WTC11 (cell line): Measurements from ENCODE around the gene PM20D2. TPM values are rescaled to one million over a fixed set of nuclear protein-coding genes. Genes with fewer than 3 reads are reported as not detected.

Source experiments
- ATAC-seq: fragments of 200-7000 bp; cut with Tn5 transposase; 2 replicates; pipeline ENCODE4 v1.10.0; 2021; ENCODE audit warnings: mild to moderate bottlenecking, moderate library complexity
- CTCF ChIA-PET: fragments of 300-600 bp; sonication (Branson Sonifier 250); formaldehyde crosslinking; loops from one replicate; lab custom pipeline; 2021; ENCODE audit warnings: antibody characterized with exemption; lab: Charles Lee
- POLR2A ChIA-PET: fragments of 350-600 bp; sonication (Branson Sonifier 250); formaldehyde crosslinking; loops from one replicate; lab custom pipeline; 2021; ENCODE audit warnings: antibody characterized with exemption; lab: Charles Lee
- DNase-seq: peaks from one replicate; pipeline ENCODE4 v3.0.0; 2021; ENCODE audit warnings: low spot score
- H3K27ac Mint-ChIP-seq: 2 replicates; pipeline ENCODE4 v1.8.0; 2021; ENCODE audit warnings: mixed read lengths
- H3K27me3 Mint-ChIP-seq: 2 replicates; pipeline ENCODE4 v1.8.0; 2021; ENCODE audit warnings: low read depth, mild to moderate bottlenecking, moderate library complexity, mixed read lengths
- H3K36me3 Mint-ChIP-seq: 2 replicates; pipeline ENCODE4 v1.8.0; 2021; ENCODE audit warnings: mixed read lengths
- H3K4me1 Mint-ChIP-seq: 2 replicates; pipeline ENCODE4 v1.8.0; 2022; ENCODE audit warnings: mixed read lengths
- H3K4me3 Mint-ChIP-seq: 2 replicates; pipeline ENCODE4 v1.8.0; 2021; ENCODE audit warnings: mild to moderate bottlenecking, moderate library complexity, mixed read lengths
- H3K9me3 Mint-ChIP-seq: 2 replicates; pipeline ENCODE4 v1.8.0; 2021; ENCODE audit warnings: mixed read lengths
- ATF1 ChIP-seq: sonication (generic); formaldehyde crosslinking; IDR thresholded peaks from 2 replicates; pipeline ENCODE4 v1.8.1; 2023; ENCODE audit warnings: mild to moderate bottlenecking, moderate library complexity, missing genetic modification reagents
- CBFB ChIP-seq: sonication (generic); formaldehyde crosslinking; IDR thresholded peaks from 2 replicates; pipeline ENCODE4 v1.8.1; 2022; ENCODE audit warnings: mild to moderate bottlenecking, low read depth, missing genetic modification reagents
- CREB1 ChIP-seq: sonication (generic); formaldehyde crosslinking; IDR thresholded peaks from 2 replicates; pipeline ENCODE4 v1.8.0; 2023; ENCODE audit warnings: mild to moderate bottlenecking, missing genetic modification reagents
- E2F1 ChIP-seq: sonication (generic); formaldehyde crosslinking; IDR thresholded peaks from 2 replicates; pipeline ENCODE4 v1.8.0; 2022; ENCODE audit warnings: mild to moderate bottlenecking, missing genetic modification reagents
- ELF4 ChIP-seq: sonication (generic); formaldehyde crosslinking; IDR thresholded peaks from 2 replicates; pipeline ENCODE4 v1.8.1; 2022; ENCODE audit warnings: low read depth, mild to moderate bottlenecking, moderate library complexity, missing genetic modification reagents
- HMGXB4 ChIP-seq: sonication (generic); formaldehyde crosslinking; IDR thresholded peaks from 2 replicates; pipeline ENCODE4 v1.8.1; 2023; ENCODE audit warnings: mild to moderate bottlenecking, moderate library complexity, missing genetic modification reagents
- NR1H2 ChIP-seq: sonication (generic); formaldehyde crosslinking; IDR thresholded peaks from 2 replicates; pipeline ENCODE4 v1.9.0; 2021; ENCODE audit warnings: mild to moderate bottlenecking, moderate library complexity, missing genetic modification reagents
- OVOL2 ChIP-seq: fragments of 250-450 bp; sonication (Bioruptor Pico); IDR thresholded peaks from 2 replicates; pipeline ENCODE4 v1.9.0; 2021; ENCODE audit warnings: mild to moderate bottlenecking, borderline replicate concordance
- SMAD3 ChIP-seq: sonication (generic); formaldehyde crosslinking; IDR thresholded peaks from 2 replicates; pipeline ENCODE4 v1.8.0; 2022; ENCODE audit warnings: missing genetic modification reagents, mild to moderate bottlenecking, borderline replicate concordance
- SP1 ChIP-seq: sonication (generic); formaldehyde crosslinking; conservative IDR thresholded peaks from 2 replicates; pipeline ENCODE4 v1.8.1; 2022; ENCODE audit warnings: missing genetic modification reagents
- USF1 ChIP-seq: sonication (generic); formaldehyde crosslinking; IDR thresholded peaks from 2 replicates; pipeline ENCODE4 v1.8.0; 2022; ENCODE audit warnings: mild to moderate bottlenecking, missing genetic modification reagents
- ZNF219 ChIP-seq: sonication (generic); formaldehyde crosslinking; IDR thresholded peaks from 2 replicates; pipeline ENCODE4 v1.8.0; 2023; ENCODE audit warnings: missing genetic modification reagents, mild to moderate bottlenecking, borderline replicate concordance
- ZNF317 ChIP-seq: sonication (generic); formaldehyde crosslinking; IDR thresholded peaks from 2 replicates; pipeline ENCODE4 v1.8.1; 2023; ENCODE audit warnings: low read depth, mild to moderate bottlenecking, moderate library complexity, missing genetic modification reagents, borderline replicate concordance
- ZNF396 ChIP-seq: fragments of 250-450 bp; sonication (Bioruptor Pico); IDR thresholded peaks from 2 replicates; pipeline ENCODE4 v1.8.0; 2021; ENCODE audit warnings: mild to moderate bottlenecking, moderate library complexity, borderline replicate concordance
- ZNF425 ChIP-seq: fragments of 250-450 bp; sonication (Bioruptor Pico); conservative IDR thresholded peaks from 2 replicates; pipeline ENCODE4 v1.9.0; 2021; ENCODE audit warnings: mild to moderate bottlenecking
- ZNF512 ChIP-seq: sonication (generic); formaldehyde crosslinking; IDR thresholded peaks from 2 replicates; pipeline ENCODE4 v1.8.1; 2022; ENCODE audit warnings: missing genetic modification reagents, borderline replicate concordance
- total RNA-seq: library from RNA; stranded (reverse); gene quantifications from 3 replicates; pipeline ENCODE4 v1.2.3, GENCODE V29; 2021
- TF ChIP-seq, protein P1 (sequence below): fragments of 250-450 bp; sonication (Bioruptor Pico); IDR thresholded peaks from 2 replicates; pipeline ENCODE4 v1.9.0; 2021; ENCODE audit warnings: mild to moderate bottlenecking, borderline replicate concordance
- TF ChIP-seq, protein P2 (sequence below): fragments of 250-450 bp; sonication (Bioruptor Pico); IDR thresholded peaks from 2 replicates; pipeline ENCODE4 v1.9.0; 2021; ENCODE audit warnings: moderate library complexity, mild to moderate bottlenecking, inconsistent platforms, borderline replicate concordance
- TF ChIP-seq, protein P3 (sequence below): fragments of 200-600 bp; IDR thresholded peaks from 2 replicates; pipeline ENCODE4 v1.8.0; 2022; ENCODE audit warnings: antibody characterized with exemption

The PM20D2 gene
- total RNA-seq, 1 experiment from 2014 or later = 4.9 TPM

DNA sequence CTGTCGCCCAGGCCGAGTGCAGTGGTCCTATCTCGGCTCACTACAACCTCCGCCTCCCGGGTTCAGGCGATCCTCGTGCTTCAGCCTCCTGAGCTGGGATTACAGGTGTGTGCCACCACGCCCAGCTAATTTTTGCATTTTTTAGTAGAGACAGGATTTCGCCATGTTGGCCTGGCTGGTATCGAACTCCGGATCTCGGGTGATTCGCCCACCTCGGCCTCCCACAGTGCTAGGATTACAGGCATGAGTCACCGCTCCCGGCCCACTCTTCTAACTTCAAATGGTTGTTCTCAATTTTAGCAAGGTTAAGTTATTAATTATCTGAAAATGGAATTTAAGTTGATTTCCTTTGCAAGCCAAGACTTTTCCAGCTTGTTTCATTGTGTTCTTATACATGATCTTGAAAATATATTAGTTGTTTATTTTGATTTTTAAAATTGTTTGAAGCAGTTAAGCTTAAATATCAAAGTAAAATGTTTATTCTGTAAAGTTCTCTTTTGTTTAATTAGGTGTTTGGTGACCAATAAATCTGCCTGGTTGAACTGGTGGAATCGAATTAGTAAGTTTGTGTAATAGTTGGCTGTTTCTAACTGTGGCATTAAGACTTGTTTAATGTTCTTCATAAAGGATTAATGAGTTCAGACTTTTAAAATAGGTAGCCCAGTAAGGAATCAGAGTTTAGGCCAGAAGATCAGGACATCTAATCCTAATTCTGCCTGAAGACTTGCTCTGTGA is 2.3 kb downstream of the PM20D2 start:
- Mint-ChIP-seq H3K4me3 (no peak overlapping the region), H3K36me3 (no peaks in the 10 kb centered on the region), H3K9me3 (no peaks in the 10 kb centered on the region), H3K27ac (no peak overlapping the region), H3K4me1 (peaks cover 9% of the 10 kb centered on the region), H3K27me3 (peaks cover 56% of the 10 kb centered on the region)
- CTCF ChIA-PET = interaction anchor here (0.6 to 6.9 kb wide), 4 partner anchors 70 to 248 kb away, joined by 3 to 29 read pairs (median 4); no protein-coding TSS in a partner anchor
- POLR2A ChIA-PET = interaction anchor here (0.7 kb wide), 2 partner anchors 27 to 144 kb away, joined by 3 to 5 read pairs; no protein-coding TSS in a partner anchor
- TF ChIP-seq ZNF396 (CRISPR knock-in tag) (no peak), ATF1 (CRISPR knock-in tag) (no peak), ZNF425 (CRISPR knock-in tag) (no peak), ZNF219 (CRISPR knock-in tag) (no peak), NR1H2 (no peak), SP1 (CRISPR knock-in tag) (no peak), USF1 (CRISPR knock-in tag) (no peak), CBFB (no peak), HMGXB4 (no peak), ELF4 (CRISPR knock-in tag) (no peak)
- TF ChIP-seq, protein P1, sequence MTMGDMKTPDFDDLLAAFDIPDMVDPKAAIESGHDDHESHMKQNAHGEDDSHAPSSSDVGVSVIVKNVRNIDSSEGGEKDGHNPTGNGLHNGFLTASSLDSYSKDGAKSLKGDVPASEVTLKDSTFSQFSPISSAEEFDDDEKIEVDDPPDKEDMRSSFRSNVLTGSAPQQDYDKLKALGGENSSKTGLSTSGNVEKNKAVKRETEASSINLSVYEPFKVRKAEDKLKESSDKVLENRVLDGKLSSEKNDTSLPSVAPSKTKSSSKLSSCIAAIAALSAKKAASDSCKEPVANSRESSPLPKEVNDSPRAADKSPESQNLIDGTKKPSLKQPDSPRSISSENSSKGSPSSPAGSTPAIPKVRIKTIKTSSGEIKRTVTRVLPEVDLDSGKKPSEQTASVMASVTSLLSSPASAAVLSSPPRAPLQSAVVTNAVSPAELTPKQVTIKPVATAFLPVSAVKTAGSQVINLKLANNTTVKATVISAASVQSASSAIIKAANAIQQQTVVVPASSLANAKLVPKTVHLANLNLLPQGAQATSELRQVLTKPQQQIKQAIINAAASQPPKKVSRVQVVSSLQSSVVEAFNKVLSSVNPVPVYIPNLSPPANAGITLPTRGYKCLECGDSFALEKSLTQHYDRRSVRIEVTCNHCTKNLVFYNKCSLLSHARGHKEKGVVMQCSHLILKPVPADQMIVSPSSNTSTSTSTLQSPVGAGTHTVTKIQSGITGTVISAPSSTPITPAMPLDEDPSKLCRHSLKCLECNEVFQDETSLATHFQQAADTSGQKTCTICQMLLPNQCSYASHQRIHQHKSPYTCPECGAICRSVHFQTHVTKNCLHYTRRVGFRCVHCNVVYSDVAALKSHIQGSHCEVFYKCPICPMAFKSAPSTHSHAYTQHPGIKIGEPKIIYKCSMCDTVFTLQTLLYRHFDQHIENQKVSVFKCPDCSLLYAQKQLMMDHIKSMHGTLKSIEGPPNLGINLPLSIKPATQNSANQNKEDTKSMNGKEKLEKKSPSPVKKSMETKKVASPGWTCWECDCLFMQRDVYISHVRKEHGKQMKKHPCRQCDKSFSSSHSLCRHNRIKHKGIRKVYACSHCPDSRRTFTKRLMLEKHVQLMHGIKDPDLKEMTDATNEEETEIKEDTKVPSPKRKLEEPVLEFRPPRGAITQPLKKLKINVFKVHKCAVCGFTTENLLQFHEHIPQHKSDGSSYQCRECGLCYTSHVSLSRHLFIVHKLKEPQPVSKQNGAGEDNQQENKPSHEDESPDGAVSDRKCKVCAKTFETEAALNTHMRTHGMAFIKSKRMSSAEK = no peak
- ATAC-seq (no peak), DNase-seq (no peak)

DNA sequence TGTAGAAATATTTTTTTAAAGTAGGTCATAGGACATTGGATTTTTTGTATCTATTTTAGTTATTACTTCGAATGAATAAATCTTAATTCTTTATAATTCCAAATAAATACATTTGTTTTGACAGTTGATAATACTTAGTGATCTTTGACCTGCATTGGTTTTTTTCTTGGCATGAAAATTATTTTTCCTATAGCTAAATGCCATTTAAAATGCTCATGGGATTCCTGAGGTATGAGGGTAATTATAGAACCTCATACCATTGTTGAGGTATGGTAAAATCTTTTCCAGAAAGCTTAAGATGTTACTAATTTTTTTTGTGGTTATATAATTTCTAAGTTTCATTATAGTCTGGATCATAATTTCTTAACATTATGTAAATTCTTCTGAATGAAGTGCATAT is 8.3 kb downstream of the PM20D2 start:
- Mint-ChIP-seq H3K4me1 (no peaks in the 10 kb centered on the region), H3K27me3 (peaks cover 8% of the 10 kb centered on the region; the same call in 1 of the 2 replicates), H3K36me3 (no peaks in the 10 kb centered on the region), H3K9me3 (no peaks in the 10 kb centered on the region), H3K27ac (no peak overlapping the region), H3K4me3 (no peak overlapping the region)
- no peak for DNase-seq
- ChIA-PET POLR2A (no interaction called here), CTCF (interaction anchor here (1.1 to 2.7 kb wide), 2 partner anchors 7 to 171 kb away, joined by 4 to 12 read pairs; no protein-coding TSS in a partner anchor)
- no peak for ATAC-seq
- TF ChIP-seq, protein P2, sequence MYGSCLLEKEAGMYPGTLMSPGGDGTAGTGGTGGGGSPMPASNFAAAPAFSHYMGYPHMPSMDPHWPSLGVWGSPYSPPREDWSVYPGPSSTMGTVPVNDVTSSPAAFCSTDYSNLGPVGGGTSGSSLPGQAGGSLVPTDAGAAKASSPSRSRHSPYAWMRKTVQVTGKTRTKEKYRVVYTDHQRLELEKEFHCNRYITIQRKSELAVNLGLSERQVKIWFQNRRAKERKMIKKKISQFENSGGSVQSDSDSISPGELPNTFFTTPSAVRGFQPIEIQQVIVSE (CRISPR knock-in tag) = no peak
- TF ChIP-seq, protein P3, sequence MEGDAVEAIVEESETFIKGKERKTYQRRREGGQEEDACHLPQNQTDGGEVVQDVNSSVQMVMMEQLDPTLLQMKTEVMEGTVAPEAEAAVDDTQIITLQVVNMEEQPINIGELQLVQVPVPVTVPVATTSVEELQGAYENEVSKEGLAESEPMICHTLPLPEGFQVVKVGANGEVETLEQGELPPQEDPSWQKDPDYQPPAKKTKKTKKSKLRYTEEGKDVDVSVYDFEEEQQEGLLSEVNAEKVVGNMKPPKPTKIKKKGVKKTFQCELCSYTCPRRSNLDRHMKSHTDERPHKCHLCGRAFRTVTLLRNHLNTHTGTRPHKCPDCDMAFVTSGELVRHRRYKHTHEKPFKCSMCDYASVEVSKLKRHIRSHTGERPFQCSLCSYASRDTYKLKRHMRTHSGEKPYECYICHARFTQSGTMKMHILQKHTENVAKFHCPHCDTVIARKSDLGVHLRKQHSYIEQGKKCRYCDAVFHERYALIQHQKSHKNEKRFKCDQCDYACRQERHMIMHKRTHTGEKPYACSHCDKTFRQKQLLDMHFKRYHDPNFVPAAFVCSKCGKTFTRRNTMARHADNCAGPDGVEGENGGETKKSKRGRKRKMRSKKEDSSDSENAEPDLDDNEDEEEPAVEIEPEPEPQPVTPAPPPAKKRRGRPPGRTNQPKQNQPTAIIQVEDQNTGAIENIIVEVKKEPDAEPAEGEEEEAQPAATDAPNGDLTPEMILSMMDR = no peak
- TF ChIP-seq E2F1 (no peak), ZNF512 (CRISPR knock-in tag) (no peak), CREB1 (CRISPR knock-in tag) (no peak), ZNF317 (CRISPR knock-in tag) (no peak), OVOL2 (no peak), SMAD3 (CRISPR knock-in tag) (no peak)
